ENCODE measurements around the gene DENND4B. TPM values are rescaled to one million over a fixed set of nuclear protein-coding genes. Genes with fewer than 3 reads are reported as not detected.
A peak's percentile ranks its signal among the peaks of the same experiment; 100 is the strongest.

The DENND4B gene
- total RNA-seq, 1 donor from 2014 or later: 44.6 TPM

GRCh38 chr1:153967107-153967999, 20.8 kb upstream of the DENND4B start, which contains the start of gene CREB3L4:
Gene CREB3L4, plus strand, starts transcription at chr1:153967902. Its CDS starts 624 bp downstream, at chr1:153968526.
- intact Hi-C loops (cut with micrococcal nuclease): no loop called here
- peaks cover 51% of the 10 kb centered on the region for H3K4me1 ChIP-seq
- H3K27me3 ChIP-seq (ENCODE audit: low read depth): no peaks in the 10 kb centered on the region
- no peaks in the 10 kb centered on the region for H3K36me3 ChIP-seq
- peak; percentile 56 for TF ChIP-seq CTCF (IDR thresholded peaks at IDR 0.05; ENCODE audit: borderline replicate concordance)
- peak within 1 kb of the TSS; percentile 72 for H3K4me3 ChIP-seq
- peak within 1 kb of the TSS; percentile 96 for H3K27ac ChIP-seq (replicated peaks)
- DNase-seq: peak; percentile 93
- no peaks in the 10 kb centered on the region for H3K9me3 ChIP-seq (replicated peaks)

DNA sequence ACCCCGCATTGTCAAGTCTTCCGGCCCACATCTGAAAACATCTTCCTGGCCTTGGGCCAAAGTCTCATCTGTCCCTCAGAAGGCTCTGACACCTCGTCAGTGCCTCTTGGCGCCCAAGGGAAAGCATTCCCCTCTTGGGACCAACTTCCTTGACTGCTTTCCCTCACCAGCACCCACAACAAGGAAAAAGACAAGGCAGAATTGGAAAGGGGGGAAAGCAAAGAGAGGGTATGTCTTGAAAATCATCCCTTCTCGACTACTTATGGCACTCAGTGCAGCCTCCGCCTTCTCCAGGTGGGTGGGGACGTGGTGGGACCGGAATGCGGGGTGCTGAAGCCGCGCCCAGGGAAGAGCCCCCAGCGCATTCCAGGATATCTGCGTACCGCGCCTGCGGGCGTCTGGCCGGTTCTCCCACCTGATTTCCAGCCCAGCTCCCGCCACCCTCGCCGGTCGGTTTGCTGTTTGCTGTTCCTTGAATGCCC, 17.4 kb upstream of the DENND4B start:
- Histone ChIP-seq H3K4me3 (peak overlapping the region; percentile 80), H3K4me1 (peaks cover 83% of the 10 kb centered on the region), H3K36me3 (peaks cover 16% of the 10 kb centered on the region), H3K27me3 (ENCODE audit: low read depth) (no peaks in the 10 kb centered on the region), H3K27ac (replicated peaks) (peak overlapping the region; percentile 98), H3K9me3 (replicated peaks) (no peaks in the 10 kb centered on the region)
- intact Hi-C loops (cut with micrococcal nuclease): no loop called here
- peak; percentile 42 for DNase-seq
- no peak for TF ChIP-seq CTCF (IDR thresholded peaks at IDR 0.05; ENCODE audit: borderline replicate concordance)

- Histone ChIP-seq H3K27me3 (ENCODE audit: low read depth) (no peaks in the 10 kb centered on the region), H3K4me1 (peaks cover 80% of the 10 kb centered on the region), H3K9me3 (replicated peaks) (no peaks in the 10 kb centered on the region), H3K27ac (replicated peaks) (peak within 1 kb of the TSS; percentile 98), H3K4me3 (peak within 1 kb of the TSS; percentile 80), H3K36me3 (peaks cover 16% of the 10 kb centered on the region)
- intact Hi-C loops (cut with micrococcal nuclease): no loop called here
- DNase-seq: peak; percentile 99
- no peak for TF ChIP-seq CTCF (IDR thresholded peaks at IDR 0.05; ENCODE audit: borderline replicate concordance)
Observed at GRCh38 chr1:153963030-153963849, 16.7 kb upstream of the DENND4B start, which contains the start of gene SLC39A1. Gene SLC39A1, minus strand, starts transcription at chr1:153963537. Its CDS starts 822 bp downstream, at chr1:153962715.

GRCh38 chr1:153962088-153963029, 15.8 kb upstream of the DENND4B start:
- TF ChIP-seq CTCF (IDR thresholded peaks at IDR 0.05; ENCODE audit: borderline replicate concordance): no peak
- Histone ChIP-seq H3K36me3 (peaks cover 16% of the 10 kb centered on the region), H3K4me1 (peaks cover 84% of the 10 kb centered on the region), H3K4me3 (peak overlapping the region; percentile 80), H3K9me3 (replicated peaks) (no peaks in the 10 kb centered on the region), H3K27ac (replicated peaks) (peak overlapping the region; percentile 98), H3K27me3 (ENCODE audit: low read depth) (no peaks in the 10 kb centered on the region)
- intact Hi-C loops (cut with micrococcal nuclease): no loop called here
- DNase-seq: no peak
